Right lobe of liver (tissue), 6 donors: ENCODE measurements around the gene KIRREL3. TPM values are rescaled to one million over a fixed set of nuclear protein-coding genes. Genes with fewer than 3 reads are reported as not detected.

ENCODE experiments used
- ATAC-seq, 4 donors: fragments of 200-7000 bp; cut with Tn5 transposase; one replicate each; pipeline ENCODE4 v1.9.1; 2020; ENCODE audit warnings: mild to moderate bottlenecking in 4 of 4, moderate library complexity in 4 of 4
- DNase-seq, 3 donors: peaks; one replicate each; pipeline ENCODE4 v3.0.0-alpha.2; 2020
- H3K27ac ChIP-seq, 3 donors: fragments of 200-600 bp; one replicate each; pipeline ENCODE4 v1.8.0; 2022
- H3K27me3 ChIP-seq, 2 donors: fragments of 200-600 bp; one replicate each; pipeline ENCODE4 v1.8.0; 2022
- H3K36me3 ChIP-seq, 4 donors: fragments of 200-600 bp; sonication (generic) in 1 of 4; one replicate each; pipeline versions ENCODE4 v1.5.1 to v1.8.0; 2017 to 2022; ENCODE audit warnings: control low read depth in 1 of 4
- H3K4me1 ChIP-seq, 4 donors: fragments of 200-600 bp; sonication (generic) in 1 of 4; one replicate each; pipeline versions ENCODE4 v1.5.1 to v1.8.0; 2017 to 2022; ENCODE audit warnings: control low read depth in 1 of 4
- H3K4me3 ChIP-seq, 3 donors: fragments of 200-600 bp; one replicate each; pipeline ENCODE4 v1.8.0; 2022
- H3K9me3 ChIP-seq, 4 donors: fragments of 200-600 bp; sonication (generic) in 1 of 4; one replicate each; pipeline versions ENCODE4 v1.5.1 to v1.8.0; 2017 to 2022; ENCODE audit warnings: control low read depth in 1 of 4
- CTCF ChIP-seq, 4 donors: fragments of 200-600 bp in 3 of 4; fragments of 450-650 bp in 1 of 4; IDR thresholded peaks; one replicate each; pipeline versions ENCODE4 v1.5.1 to v1.8.0; 2016 to 2022; ENCODE audit warnings: antibody characterized with exemption in 4 of 4, mild to moderate bottlenecking in 2 of 4
- POLR2A ChIP-seq: fragments of 450-650 bp; IDR thresholded peaks from one replicate; pipeline ENCODE4 v1.6.1; 2017; ENCODE audit warnings: antibody characterized with exemption, mild to moderate bottlenecking
- WGBS: methylation state at CpG from one replicate; pipeline ENCODE4 v1.1.6; 2018; ENCODE audit warnings: low coverage, low lambda C conversion rate; ENCODE audit not compliant: insufficient coverage; ENCODE audit errors: missing lambda C conversion rate; 5-methylcytosine and 5-hydroxymethylcytosine counted together
- intact Hi-C, 2 donors: fragments of 100-400 bp; cut with DNase I; formaldehyde crosslinking; loops; one replicate each; pipeline versions ENCODE4 v1.11.2 to v1.14.1; 2022
- total RNA-seq, 6 experiments: library from RNA; depleted of rRNA in 2 of 6; stranded (reverse); fragments of >200 nt in 2 of 6; fragmentation: NEBNext Ultra II Directional in 3 of 6; extraction: Animal tissue kit (Norgen Biotek cat#: 25700) in 3 of 6; gene quantifications; one replicate each; pipeline versions ENCODE4 v1.1.0 to v1.2.4, GENCODE V29; 2016 to 2023
- donor health status: DM: no; HTN: yes; CAD: no.
- donor health status: DM: no; HTN: no; CAD: no.
- donor health status: DM: no; HTN: no; CAD: no.
- donor health status: DM: no; HTN: yes; CAD: no.
- donor health status: DM: no; HTN: yes; CAD: no.

The KIRREL3 gene
- total RNA-seq, 6 experiments from 2014 or later, result not detected

GRCh38 chr11:126989942-126990715 is 10.4 kb downstream of the KIRREL3 start:
- H3K4me3 ChIP-seq, result no peak overlapping the region
- DNase-seq (peak; percentile 69 to 74 (median 72)), ATAC-seq (peak; percentile 92 to 97 (median 96))
- no peak for TF ChIP-seq POLR2A
- TF ChIP-seq CTCF (IDR thresholded peaks at IDR 0.05), result peak; percentile 87 to 90 (median 89)
- intact Hi-C loops, result loop anchor here (5.0 to 10.0 kb wide), 4 partner anchors 275 to 545 kb away; no protein-coding TSS in a partner anchor
- no peaks in the 10 kb centered on the region for H3K27me3 ChIP-seq
- WGBS, result 29% methylated on average over 11 of the region's 22 CpGs
- H3K27ac ChIP-seq, result no peak overlapping the region
- H3K9me3 ChIP-seq, result no peaks in the 10 kb centered on the region
- H3K36me3 ChIP-seq, result no peaks in the 10 kb centered on the region
- H3K4me1 ChIP-seq, result no peaks in the 10 kb centered on the region

- no peaks in the 10 kb centered on the region for H3K4me1 ChIP-seq
- no peak for ATAC-seq
- H3K36me3 ChIP-seq, result no peaks in the 10 kb centered on the region
- WGBS, result 63% methylated on average over 7 of the region's 7 CpGs
- H3K27ac ChIP-seq, result no peak overlapping the region
- no peaks in the 10 kb centered on the region for H3K9me3 ChIP-seq
- DNase-seq, result no peak
- no peak overlapping the region for H3K4me3 ChIP-seq
- intact Hi-C loops, result loop anchor here (10.0 kb wide), 2 partner anchors 274 to 384 kb away; no protein-coding TSS in a partner anchor
- no peak for TF ChIP-seq POLR2A
- TF ChIP-seq CTCF (IDR thresholded peaks at IDR 0.05), result no peak
- no peaks in the 10 kb centered on the region for H3K27me3 ChIP-seq
These were observed 11.9 kb downstream of the KIRREL3 start for GRCh38 chr11:126988655-126989054.

- no CpG with 5 or more reads among the region's 2 CpGs for WGBS
- no peak overlapping the region for H3K27ac ChIP-seq
- H3K27me3 ChIP-seq, result no peaks in the 10 kb centered on the region
- no peak for ATAC-seq
- no peak for DNase-seq
- no peak for TF ChIP-seq CTCF (IDR thresholded peaks at IDR 0.05)
- H3K4me1 ChIP-seq, result no peaks in the 10 kb centered on the region
- no peaks in the 10 kb centered on the region for H3K36me3 ChIP-seq
- no peak overlapping the region for H3K4me3 ChIP-seq
- intact Hi-C loops, result loop anchor here (10.0 kb wide), 2 partner anchors 267 to 377 kb away; no protein-coding TSS in a partner anchor
- H3K9me3 ChIP-seq, result no peaks in the 10 kb centered on the region
These were observed 18.9 kb downstream of the KIRREL3 start for GRCh38 chr11:126981635-126982034.

GRCh38 chr11:126978911-126979310 is 21.7 kb downstream of the KIRREL3 start:
- TF ChIP-seq POLR2A (no peak), CTCF (IDR thresholded peaks at IDR 0.05) (no peak)
- WGBS, result 70% methylated on average over 5 of the region's 5 CpGs
- Histone ChIP-seq H3K4me3 (no peak overlapping the region), H3K4me1 (no peaks in the 10 kb centered on the region), H3K36me3 (no peaks in the 10 kb centered on the region), H3K9me3 (no peaks in the 10 kb centered on the region), H3K27me3 (no peaks in the 10 kb centered on the region), H3K27ac (no peak overlapping the region)
- ATAC-seq (no peak), DNase-seq (no peak)
- intact Hi-C loops, result no loop called here
